ENCODE results near the gene RICTOR.

Gene RICTOR

GRCh38 chr5:39064450-39064849 is 9.7 kb downstream of the RICTOR start:
- Histone ChIP-seq H3K27me3 (ENCODE audit: control insufficient read depth, insufficient read depth, low read length) (no peaks in the 10 kb centered on the region), H3K27ac (ENCODE audit: low read length) (no peak overlapping the region), H3K4me1 (ENCODE audit: control insufficient read depth, low read depth, low read length) (peaks cover 11% of the 10 kb centered on the region), H3K4me3 (ENCODE audit: low read length) (peak overlapping the region; percentile 21), H3K9me3 (ENCODE audit: control insufficient read depth, low read depth, low read length) (peaks cover 8% of the 10 kb centered on the region), H3K36me3 (ENCODE audit: control insufficient read depth, low read depth, low read length) (no peaks in the 10 kb centered on the region), H3K9ac (ENCODE audit: low read length) (no peak overlapping the region)

- Histone ChIP-seq H3K4me1 (ENCODE audit: control insufficient read depth, low read depth, low read length) (peaks cover 11% of the 10 kb centered on the region), H3K9me3 (ENCODE audit: control insufficient read depth, low read depth, low read length) (peaks cover 8% of the 10 kb centered on the region), H3K36me3 (ENCODE audit: control insufficient read depth, low read depth, low read length) (no peaks in the 10 kb centered on the region), H3K27me3 (ENCODE audit: control insufficient read depth, insufficient read depth, low read length) (no peaks in the 10 kb centered on the region), H3K9ac (ENCODE audit: low read length) (no peak overlapping the region), H3K4me3 (ENCODE audit: low read length) (no peak overlapping the region), H3K27ac (ENCODE audit: low read length) (no peak overlapping the region)
Observed at GRCh38 chr5:39063037-39063436, 11.2 kb downstream of the RICTOR start.

GRCh38 chr5:39062530-39062929 is 11.7 kb downstream of the RICTOR start:
- Histone ChIP-seq H3K9ac (ENCODE audit: low read length) (no peak overlapping the region), H3K27me3 (ENCODE audit: control insufficient read depth, insufficient read depth, low read length) (no peaks in the 10 kb centered on the region), H3K4me1 (ENCODE audit: control insufficient read depth, low read depth, low read length) (peaks cover 11% of the 10 kb centered on the region), H3K36me3 (ENCODE audit: control insufficient read depth, low read depth, low read length) (no peaks in the 10 kb centered on the region), H3K27ac (ENCODE audit: low read length) (no peak overlapping the region), H3K4me3 (ENCODE audit: low read length) (no peak overlapping the region), H3K9me3 (ENCODE audit: control insufficient read depth, low read depth, low read length) (peaks cover 8% of the 10 kb centered on the region)

- no peak overlapping the region for H3K4me3 ChIP-seq (ENCODE audit: low read length)
- no peaks in the 10 kb centered on the region for H3K36me3 ChIP-seq (ENCODE audit: control insufficient read depth, low read depth, low read length)
- H3K9ac ChIP-seq (ENCODE audit: low read length): no peak overlapping the region
- no peak overlapping the region for H3K27ac ChIP-seq (ENCODE audit: low read length)
- H3K27me3 ChIP-seq (ENCODE audit: control insufficient read depth, insufficient read depth, low read length): no peaks in the 10 kb centered on the region
- H3K9me3 ChIP-seq (ENCODE audit: control insufficient read depth, low read depth, low read length): peaks cover 8% of the 10 kb centered on the region
- peaks cover 11% of the 10 kb centered on the region for H3K4me1 ChIP-seq (ENCODE audit: control insufficient read depth, low read depth, low read length)
Observed at GRCh38 chr5:39062104-39062503, 12.1 kb downstream of the RICTOR start.

GRCh38 chr5:39059064-39059463 is 15.1 kb downstream of the RICTOR start:
- no peak overlapping the region for H3K27ac ChIP-seq (ENCODE audit: low read length)
- no peaks in the 10 kb centered on the region for H3K9me3 ChIP-seq (ENCODE audit: control insufficient read depth, low read depth, low read length)
- no peak overlapping the region for H3K9ac ChIP-seq (ENCODE audit: low read length)
- no peaks in the 10 kb centered on the region for H3K36me3 ChIP-seq (ENCODE audit: control insufficient read depth, low read depth, low read length)
- H3K4me3 ChIP-seq (ENCODE audit: low read length): no peak overlapping the region
- no peaks in the 10 kb centered on the region for H3K27me3 ChIP-seq (ENCODE audit: control insufficient read depth, insufficient read depth, low read length)
- peaks cover 1% of the 10 kb centered on the region for H3K4me1 ChIP-seq (ENCODE audit: control insufficient read depth, low read depth, low read length)

GRCh38 chr5:39058178-39058921 is 15.8 kb downstream of the RICTOR start:
- Histone ChIP-seq H3K36me3 (ENCODE audit: control insufficient read depth, low read depth, low read length) (no peaks in the 10 kb centered on the region), H3K9me3 (ENCODE audit: control insufficient read depth, low read depth, low read length) (no peaks in the 10 kb centered on the region), H3K4me3 (ENCODE audit: low read length) (no peak overlapping the region), H3K27ac (ENCODE audit: low read length) (no peak overlapping the region), H3K27me3 (ENCODE audit: control insufficient read depth, insufficient read depth, low read length) (no peaks in the 10 kb centered on the region), H3K4me1 (ENCODE audit: control insufficient read depth, low read depth, low read length) (no peaks in the 10 kb centered on the region), H3K9ac (ENCODE audit: low read length) (no peak overlapping the region)

GRCh38 chr5:39057734-39058133 is 16.5 kb downstream of the RICTOR start:
- H3K9ac ChIP-seq (ENCODE audit: low read length): no peak overlapping the region
- H3K9me3 ChIP-seq (ENCODE audit: control insufficient read depth, low read depth, low read length): no peaks in the 10 kb centered on the region
- no peak overlapping the region for H3K4me3 ChIP-seq (ENCODE audit: low read length)

GRCh38 chr5:39055768-39056398 is 18.3 kb downstream of the RICTOR start:
- Histone ChIP-seq H3K27me3 (ENCODE audit: control insufficient read depth, insufficient read depth, low read length) (no peaks in the 10 kb centered on the region), H3K27ac (ENCODE audit: low read length) (no peak overlapping the region), H3K4me1 (ENCODE audit: control insufficient read depth, low read depth, low read length) (peaks cover 3% of the 10 kb centered on the region), H3K9ac (ENCODE audit: low read length) (no peak overlapping the region), H3K36me3 (ENCODE audit: control insufficient read depth, low read depth, low read length) (no peaks in the 10 kb centered on the region), H3K4me3 (ENCODE audit: low read length) (no peak overlapping the region), H3K9me3 (ENCODE audit: control insufficient read depth, low read depth, low read length) (no peaks in the 10 kb centered on the region)

More at GRCh38 chr5:39057734-39058133, 16.5 kb downstream of the RICTOR start:
- H3K27ac ChIP-seq (ENCODE audit: low read length): no peak overlapping the region
- no peaks in the 10 kb centered on the region for H3K27me3 ChIP-seq (ENCODE audit: control insufficient read depth, insufficient read depth, low read length)
- H3K36me3 ChIP-seq (ENCODE audit: control insufficient read depth, low read depth, low read length): no peaks in the 10 kb centered on the region
- no peaks in the 10 kb centered on the region for H3K4me1 ChIP-seq (ENCODE audit: control insufficient read depth, low read depth, low read length)

- Histone ChIP-seq H3K27ac (ENCODE audit: low read length) (no peak overlapping the region), H3K36me3 (ENCODE audit: control insufficient read depth, low read depth, low read length) (no peaks in the 10 kb centered on the region), H3K9ac (ENCODE audit: low read length) (no peak overlapping the region), H3K27me3 (ENCODE audit: control insufficient read depth, insufficient read depth, low read length) (no peaks in the 10 kb centered on the region), H3K4me1 (ENCODE audit: control insufficient read depth, low read depth, low read length) (peaks cover 3% of the 10 kb centered on the region), H3K4me3 (ENCODE audit: low read length) (no peak overlapping the region), H3K9me3 (ENCODE audit: control insufficient read depth, low read depth, low read length) (no peaks in the 10 kb centered on the region)
Observed at GRCh38 chr5:39055027-39055767, 19.0 kb downstream of the RICTOR start.

- H3K4me1 ChIP-seq (ENCODE audit: control insufficient read depth, low read depth, low read length): peaks cover 3% of the 10 kb centered on the region
- no peaks in the 10 kb centered on the region for H3K36me3 ChIP-seq (ENCODE audit: control insufficient read depth, low read depth, low read length)
- H3K9ac ChIP-seq (ENCODE audit: low read length): no peak overlapping the region
- no peak overlapping the region for H3K27ac ChIP-seq (ENCODE audit: low read length)
- H3K4me3 ChIP-seq (ENCODE audit: low read length): no peak overlapping the region
- H3K27me3 ChIP-seq (ENCODE audit: control insufficient read depth, insufficient read depth, low read length): no peaks in the 10 kb centered on the region
- H3K9me3 ChIP-seq (ENCODE audit: control insufficient read depth, low read depth, low read length): no peaks in the 10 kb centered on the region
Observed at GRCh38 chr5:39053189-39053588, 21.0 kb downstream of the RICTOR start.

GRCh38 chr5:39052141-39052540 is 22.1 kb downstream of the RICTOR start:
- Histone ChIP-seq H3K27me3 (ENCODE audit: control insufficient read depth, insufficient read depth, low read length) (no peaks in the 10 kb centered on the region), H3K9ac (ENCODE audit: low read length) (no peak overlapping the region), H3K4me3 (ENCODE audit: low read length) (no peak overlapping the region), H3K4me1 (ENCODE audit: control insufficient read depth, low read depth, low read length) (peaks cover 3% of the 10 kb centered on the region), H3K36me3 (ENCODE audit: control insufficient read depth, low read depth, low read length) (no peaks in the 10 kb centered on the region), H3K9me3 (ENCODE audit: control insufficient read depth, low read depth, low read length) (peaks cover 7% of the 10 kb centered on the region), H3K27ac (ENCODE audit: low read length) (no peak overlapping the region)

Measured in iPS-18a (cell line).